GM10248 (cell line): ENCODE results near the gene HNRNPA3.
"Not testable (repeated sequence)": the region's sequence is repeated elsewhere in the genome, so short reads cannot be mapped to it uniquely, and the experiment has no call there.

Experiments
- CTCF ChIA-PET: fragments of 300-600 bp; sonication (Branson Sonifier 250); formaldehyde crosslinking; extraction: SDS; loops from one replicate; lab custom pipeline; 2021; ENCODE audit warnings: antibody characterized with exemption; lab: Yijun Ruan, JAX
- POLR2A ChIA-PET: fragments of 350-650 bp; sonication (Branson Sonifier 250); formaldehyde crosslinking; extraction: SDS; loops from one replicate; lab custom pipeline; 2020; ENCODE audit warnings: antibody characterized with exemption; lab: Yijun Ruan, JAX
- DNase-seq: peaks from one replicate; pipeline ENCODE4 v3.0.0; 2012; ENCODE audit errors: extremely low spot score
- TF ChIP-seq, protein P1 (sequence below): IDR thresholded peaks from 2 replicates; pipeline ENCODE4 v1.5.1; 2012; ENCODE audit warnings: mild to moderate bottlenecking, low read depth; ENCODE audit errors: extremely low read depth, missing control alignments, control extremely low read depth

HNRNPA3 gene

GRCh38 chr2:177178797-177179196, 33.8 kb upstream of the HNRNPA3 start:
- no peak for DNase-seq
- ChIA-PET POLR2A (no interaction called here), CTCF (interaction anchor here (1.6 kb wide), 1 partner anchor 9 kb away, joined by 3 read pairs; no protein-coding TSS in a partner anchor)
- TF ChIP-seq, protein P1, sequence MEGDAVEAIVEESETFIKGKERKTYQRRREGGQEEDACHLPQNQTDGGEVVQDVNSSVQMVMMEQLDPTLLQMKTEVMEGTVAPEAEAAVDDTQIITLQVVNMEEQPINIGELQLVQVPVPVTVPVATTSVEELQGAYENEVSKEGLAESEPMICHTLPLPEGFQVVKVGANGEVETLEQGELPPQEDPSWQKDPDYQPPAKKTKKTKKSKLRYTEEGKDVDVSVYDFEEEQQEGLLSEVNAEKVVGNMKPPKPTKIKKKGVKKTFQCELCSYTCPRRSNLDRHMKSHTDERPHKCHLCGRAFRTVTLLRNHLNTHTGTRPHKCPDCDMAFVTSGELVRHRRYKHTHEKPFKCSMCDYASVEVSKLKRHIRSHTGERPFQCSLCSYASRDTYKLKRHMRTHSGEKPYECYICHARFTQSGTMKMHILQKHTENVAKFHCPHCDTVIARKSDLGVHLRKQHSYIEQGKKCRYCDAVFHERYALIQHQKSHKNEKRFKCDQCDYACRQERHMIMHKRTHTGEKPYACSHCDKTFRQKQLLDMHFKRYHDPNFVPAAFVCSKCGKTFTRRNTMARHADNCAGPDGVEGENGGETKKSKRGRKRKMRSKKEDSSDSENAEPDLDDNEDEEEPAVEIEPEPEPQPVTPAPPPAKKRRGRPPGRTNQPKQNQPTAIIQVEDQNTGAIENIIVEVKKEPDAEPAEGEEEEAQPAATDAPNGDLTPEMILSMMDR: no peak

- CTCF ChIA-PET: interaction anchor here (1.6 kb wide), 1 partner anchor 9 kb away, joined by 3 read pairs; no protein-coding TSS in a partner anchor
- POLR2A ChIA-PET: no interaction called here
- DNase-seq: no peak
- TF ChIP-seq, protein P1: no peak
Observed at GRCh38 chr2:177179227-177179626, 33.4 kb upstream of the HNRNPA3 start.

GRCh38 chr2:177179671-177180070, 32.9 kb upstream of the HNRNPA3 start:
- DNase-seq, CTCF ChIA-PET, POLR2A ChIA-PET: not testable (repeated sequence)

DNA sequence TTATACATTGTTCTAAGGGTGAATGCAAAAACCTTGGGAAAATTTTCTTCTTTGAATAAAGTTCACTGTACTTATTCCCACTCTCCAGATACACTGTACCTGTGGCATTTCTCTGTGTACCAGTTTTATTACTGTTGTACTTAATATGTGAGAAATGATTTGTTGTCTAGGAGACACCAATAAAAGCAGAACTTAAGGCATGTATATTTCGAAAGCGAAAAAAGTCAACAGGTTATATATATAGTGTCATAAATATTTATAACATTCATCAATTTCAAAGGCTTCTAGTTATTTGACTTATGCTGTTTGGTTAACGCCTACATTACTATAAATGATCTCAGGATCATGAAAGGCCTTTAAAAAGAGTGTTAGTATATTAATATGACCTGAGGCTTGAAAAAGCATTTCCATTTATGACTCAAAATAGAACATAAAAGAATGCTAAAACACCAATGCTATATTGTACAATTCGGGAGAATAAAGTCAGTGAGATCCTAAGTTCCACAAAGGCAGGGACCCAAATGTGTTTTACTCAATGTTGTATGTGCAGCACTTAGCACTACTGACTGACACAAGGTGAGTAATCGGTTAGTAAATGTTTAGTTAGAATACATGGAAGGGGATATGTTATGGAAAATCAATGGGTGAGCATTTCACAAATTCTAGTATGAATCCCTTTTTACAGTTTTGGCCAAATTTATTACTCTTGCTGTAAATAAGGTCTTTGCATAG, 32.2 kb upstream of the HNRNPA3 start:
- DNase-seq: no peak
- ChIA-PET CTCF (interaction anchor here (1.2 to 1.5 kb wide), 2 partner anchors 14 to 15 kb away, joined by 4 to 5 read pairs; no protein-coding TSS in a partner anchor), POLR2A (no interaction called here)
- TF ChIP-seq, protein P1: no peak

DNA sequence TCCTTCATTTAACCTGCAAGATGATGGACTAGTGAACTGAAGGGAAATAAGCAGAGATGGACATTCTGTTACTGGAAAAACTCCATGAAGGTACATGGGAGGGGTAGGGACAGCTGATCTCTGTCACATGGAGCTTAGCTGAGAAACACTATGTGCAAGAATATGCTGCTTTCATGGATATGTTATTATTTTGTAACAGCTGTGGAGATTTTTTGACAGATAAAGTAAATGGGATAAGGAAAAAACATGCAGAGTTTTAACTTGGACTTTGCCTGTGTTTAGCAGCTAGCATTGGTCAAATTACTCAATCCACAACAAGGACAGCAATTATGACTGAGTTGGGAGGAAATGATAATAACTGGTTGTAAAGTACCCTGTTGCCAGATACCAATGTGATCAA, 28.7 kb upstream of the HNRNPA3 start:
- TF ChIP-seq, protein P1: no peak
- CTCF ChIA-PET: interaction anchor here (1.6 to 5.5 kb wide), 3 partner anchors 13 to 150 kb away, joined by 3 to 32 read pairs (median 9); no protein-coding TSS in a partner anchor
- POLR2A ChIA-PET: no interaction called here
- no peak for DNase-seq

DNA sequence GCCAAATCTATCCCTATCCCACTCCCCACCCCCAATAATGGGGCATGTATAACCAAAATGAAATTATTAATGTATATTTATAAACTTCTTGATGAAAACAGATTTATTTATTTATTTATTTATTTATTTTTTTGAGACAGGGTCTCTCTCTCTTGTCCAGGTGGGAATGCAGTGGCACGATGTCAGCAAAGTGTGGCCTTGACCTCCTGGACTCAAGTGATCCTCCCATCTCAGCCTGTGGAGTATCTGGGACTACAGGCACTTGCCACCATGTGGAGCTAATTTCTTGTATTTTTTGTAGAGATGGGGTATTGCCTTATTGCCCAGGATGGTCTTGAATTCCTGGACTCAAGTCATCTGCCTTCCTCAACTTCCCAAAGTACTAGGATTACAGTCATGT, 28.0 kb upstream of the HNRNPA3 start:
- TF ChIP-seq, protein P1: no peak
- CTCF ChIA-PET: interaction anchor here (1.6 to 5.5 kb wide), 3 partner anchors 12 to 149 kb away, joined by 3 to 32 read pairs (median 9); no protein-coding TSS in a partner anchor
- no peak for DNase-seq
- POLR2A ChIA-PET: no interaction called here

DNA sequence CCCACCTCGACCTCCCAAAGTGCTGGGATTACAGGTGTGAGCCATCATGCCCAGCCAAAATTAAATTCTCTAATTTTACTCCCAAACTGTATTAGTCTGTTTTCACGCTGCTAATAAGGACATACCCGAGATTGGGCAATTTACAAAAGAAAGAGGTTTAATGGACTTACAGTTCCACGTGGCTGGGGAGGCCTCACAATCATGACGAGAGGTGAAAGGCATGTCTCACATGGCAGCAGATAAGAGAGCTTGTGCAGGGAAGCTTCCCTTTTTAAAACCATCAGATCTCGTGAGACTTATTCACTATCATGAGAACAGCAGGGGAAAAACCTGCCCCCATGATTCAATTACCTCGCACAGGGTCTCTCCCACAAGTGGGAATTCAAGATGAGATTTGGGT, 26.6 kb upstream of the HNRNPA3 start:
- CTCF ChIA-PET: interaction anchor here (1.1 to 5.5 kb wide), 2 partner anchors 11 to 110 kb away, joined by 3 to 32 read pairs; no protein-coding TSS in a partner anchor
- DNase-seq, POLR2A ChIA-PET: not testable (repeated sequence)
